ACHN (cell line): ENCODE data around the gene PPP3R1.

Source experiments
- DNase-seq: peaks from one replicate; pipeline ENCODE4 v3.0.0-alpha.2; 2015
- in situ Hi-C: cut with HindIII; loops from 2 replicates; pipeline ENCODE4 v1.10.0; 2017; ENCODE audit warnings: low sequenced_read_pairs, low pct_ligation_motif_present, low pct_unique_long_range_greater_than_20kb

The PPP3R1 gene

DNA sequence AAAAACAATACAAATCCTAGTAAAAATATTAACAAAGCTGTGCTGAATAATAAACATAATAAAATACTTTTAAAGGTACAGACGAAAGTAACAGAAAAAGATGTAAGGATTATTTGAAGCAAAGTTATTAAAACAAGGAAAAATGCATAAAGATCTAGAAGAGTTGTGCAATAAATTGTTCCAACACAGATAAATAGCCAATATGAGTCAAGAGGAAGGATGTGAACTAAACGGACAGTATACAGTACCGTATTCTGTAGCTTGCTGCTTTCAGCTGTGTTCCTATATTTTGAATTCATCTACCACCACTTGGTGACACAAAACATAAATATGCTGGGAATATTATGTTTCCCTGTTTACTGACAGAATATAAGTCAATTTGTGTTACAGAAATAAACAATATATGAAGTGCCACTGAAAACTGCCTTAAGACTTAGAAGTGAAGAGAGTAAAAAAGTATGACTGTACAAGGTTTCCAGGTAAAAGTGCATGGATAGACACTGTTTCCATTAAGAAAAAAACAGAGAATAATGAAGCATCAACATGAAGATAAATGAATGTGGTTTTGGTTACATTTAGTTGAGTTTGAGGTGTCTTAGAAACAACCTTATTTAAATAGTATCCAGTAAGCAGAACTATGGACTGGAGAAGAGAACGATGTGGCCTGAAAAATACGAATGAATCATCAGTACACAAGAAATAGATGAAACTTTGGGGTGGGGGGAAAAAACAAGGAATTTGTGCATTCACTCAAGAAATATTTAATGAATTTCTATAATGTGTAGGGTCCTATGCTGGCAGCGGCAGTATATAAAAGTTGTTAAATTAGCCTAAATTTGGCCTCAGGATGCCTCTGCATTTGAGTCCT lies 13.1 kb downstream of the PPP3R1 start:
- DNase-seq, result no peak

DNA sequence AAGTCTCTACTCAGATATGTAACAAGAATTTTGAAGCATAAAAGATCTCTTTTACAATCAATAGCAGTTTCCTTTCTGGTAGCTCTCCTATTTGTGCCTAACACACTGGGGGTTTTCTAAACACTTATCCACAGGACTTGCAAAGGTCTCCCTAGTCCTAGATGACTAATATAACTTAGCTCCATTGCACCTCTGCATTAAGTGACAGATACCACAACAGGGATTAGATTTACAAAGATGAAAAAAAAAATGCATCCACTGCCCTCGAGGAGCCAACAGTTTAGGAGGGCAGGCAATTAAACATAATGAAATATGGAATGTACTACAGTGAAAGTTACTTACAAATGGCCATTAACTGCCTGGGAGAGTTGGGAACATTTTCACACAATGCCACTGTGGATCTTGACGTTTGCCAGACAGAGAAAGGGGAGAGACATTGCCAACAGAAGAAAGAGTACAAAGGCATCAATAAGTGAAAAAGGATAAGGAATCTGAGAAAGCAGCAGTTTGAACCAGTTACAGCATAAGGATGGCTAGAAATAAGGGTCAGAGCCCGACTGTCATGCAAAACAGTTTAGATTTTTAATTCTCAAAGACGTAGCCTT lies 14.3 kb downstream of the PPP3R1 start:
- no peak for DNase-seq
- in situ Hi-C loops, result no loop called here

More for the DNA sequence above, 13.1 kb downstream of the PPP3R1 start:
- in situ Hi-C loops, result no loop called here

DNA sequence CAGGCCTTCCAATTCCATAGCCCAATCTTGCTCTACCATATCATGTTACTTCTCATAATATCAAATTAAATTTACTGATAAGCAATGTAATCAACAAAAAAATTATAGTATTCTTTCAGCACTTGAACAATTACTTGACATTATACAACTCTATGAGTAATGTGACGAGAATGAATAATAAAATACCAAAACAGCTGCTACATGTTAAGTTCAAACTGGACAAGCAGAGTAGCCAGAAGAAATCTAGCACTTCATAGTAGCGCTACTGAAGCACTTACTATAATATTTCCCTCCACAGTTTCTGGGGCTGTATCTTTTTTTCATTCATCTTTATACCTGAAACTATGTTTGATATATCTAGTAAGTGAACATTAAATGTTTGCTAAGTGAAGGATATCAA lies 14.9 kb downstream of the PPP3R1 start:
- DNase-seq, result no peak
- in situ Hi-C loops, result no loop called here

- in situ Hi-C loops, result no loop called here
- DNase-seq, result no peak
Measured at GRCh38 chr2:68236876-68237275, 15.5 kb downstream of the PPP3R1 start.

GRCh38 chr2:68236103-68236734 lies 16.1 kb downstream of the PPP3R1 start:
- in situ Hi-C loops, result no loop called here
- DNase-seq, result no peak

DNA sequence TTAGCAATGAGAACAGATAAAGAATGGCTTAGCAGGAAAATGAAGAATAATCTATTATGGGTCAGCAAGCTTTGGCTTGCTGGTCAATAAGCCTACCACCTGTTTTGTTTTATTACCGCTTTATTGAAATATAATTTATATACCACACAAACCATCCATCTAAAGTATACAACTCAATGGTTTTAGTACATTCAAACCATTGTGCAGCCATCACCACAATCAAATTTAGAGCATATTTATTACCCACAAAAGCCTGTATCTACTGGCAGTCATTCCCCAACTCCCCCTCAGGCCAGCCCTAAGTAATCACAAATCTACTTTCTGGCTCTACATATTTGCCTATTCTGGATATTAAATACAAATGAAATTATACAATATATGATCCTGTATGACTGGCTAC lies 17.2 kb downstream of the PPP3R1 start:
- DNase-seq, result no peak
- in situ Hi-C loops, result no loop called here

DNA sequence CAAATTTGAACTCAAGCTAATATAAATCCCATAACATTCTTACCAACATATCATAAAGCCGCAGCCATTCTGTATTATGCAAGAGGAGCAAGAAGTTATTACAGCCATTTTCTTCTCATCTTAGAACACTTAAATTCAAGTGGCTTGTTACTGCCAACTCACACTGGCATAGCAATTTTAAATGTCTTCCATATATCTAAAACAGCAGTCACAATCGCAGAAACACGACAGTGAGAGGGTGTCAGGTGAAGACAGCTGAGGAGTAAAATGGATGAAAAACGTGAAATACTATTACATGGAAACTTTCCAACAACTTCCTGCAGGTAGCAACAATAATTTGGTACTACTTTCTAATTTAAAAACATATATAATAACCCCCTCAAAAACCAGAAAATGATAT lies 17.9 kb downstream of the PPP3R1 start:
- no peak for DNase-seq

DNA sequence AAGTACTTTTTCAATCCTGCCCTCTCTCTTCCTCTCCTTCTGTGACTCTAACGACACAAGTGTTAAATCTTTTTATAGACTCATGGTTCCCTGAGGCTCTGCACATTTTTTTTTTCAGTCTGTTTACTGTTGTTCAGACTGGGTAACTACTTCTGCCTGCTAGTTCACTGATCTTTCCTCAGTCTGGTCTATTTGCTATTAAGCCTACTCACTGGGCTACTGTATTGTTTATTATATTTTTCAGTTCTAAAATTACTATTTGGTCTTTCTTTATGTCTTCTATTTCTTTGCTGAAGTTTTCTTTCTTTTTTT lies 21.3 kb downstream of the PPP3R1 start:
- in situ Hi-C loops, result no loop called here
- DNase-seq, result no peak

More for the DNA sequence above, 17.9 kb downstream of the PPP3R1 start:
- in situ Hi-C loops, result no loop called here

- in situ Hi-C loops, result no loop called here
- no peak for DNase-seq
Measured at GRCh38 chr2:68230241-68231060, 21.9 kb downstream of the PPP3R1 start.

DNA sequence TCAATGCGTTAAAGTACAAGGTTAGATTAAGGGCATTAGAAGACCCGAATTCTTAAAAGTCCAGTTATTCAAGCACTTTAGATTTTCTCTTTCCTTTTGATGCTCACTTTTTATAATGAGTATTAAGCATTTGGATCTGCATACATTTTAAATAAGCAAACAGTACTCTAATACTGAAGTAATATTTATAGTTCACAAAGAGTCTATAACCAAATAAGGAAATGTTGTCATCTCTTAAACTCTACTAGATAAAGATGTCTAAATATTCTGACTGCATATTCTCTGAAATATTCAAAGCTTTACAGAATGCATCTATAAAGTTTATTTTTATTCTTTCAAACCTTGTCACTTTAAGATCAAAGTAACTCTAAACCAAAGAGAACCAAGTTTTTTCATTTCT lies 25.5 kb downstream of the PPP3R1 start:
- in situ Hi-C loops, result no loop called here

DNA sequence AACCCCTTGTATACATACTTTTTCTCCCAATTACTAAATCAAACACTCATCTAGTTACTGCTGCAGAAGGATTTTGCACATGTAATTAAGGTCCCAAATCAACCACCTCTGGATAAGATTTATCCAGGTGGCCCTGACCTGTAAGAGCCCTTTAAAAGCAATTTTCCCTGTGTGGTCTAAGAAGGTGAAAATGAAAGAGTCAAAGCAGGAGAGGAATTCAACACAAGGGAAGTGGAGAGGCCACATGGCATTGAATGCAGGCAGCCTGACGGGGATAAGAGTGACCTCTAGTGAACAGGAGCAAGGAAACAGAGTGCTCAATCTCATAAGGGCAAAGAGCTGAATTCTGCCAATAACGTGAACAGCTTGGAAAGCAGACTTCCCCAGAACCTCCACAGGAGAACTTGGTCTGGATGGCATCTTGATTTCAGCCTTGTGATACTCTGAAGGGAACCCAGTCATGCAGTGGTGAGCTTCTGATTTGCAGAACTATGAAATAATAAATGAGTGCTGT lies 27.2 kb downstream of the PPP3R1 start:
- peak; percentile 69 for DNase-seq
- in situ Hi-C loops, result no loop called here

More for the DNA sequence above, 25.5 kb downstream of the PPP3R1 start:
- DNase-seq, result no peak

- DNase-seq, result no peak
- in situ Hi-C loops, result no loop called here
Measured at GRCh38 chr2:68223419-68223818, 28.9 kb downstream of the PPP3R1 start.

- no peak for DNase-seq
Measured at GRCh38 chr2:68222287-68222686, 30.0 kb downstream of the PPP3R1 start.

DNA sequence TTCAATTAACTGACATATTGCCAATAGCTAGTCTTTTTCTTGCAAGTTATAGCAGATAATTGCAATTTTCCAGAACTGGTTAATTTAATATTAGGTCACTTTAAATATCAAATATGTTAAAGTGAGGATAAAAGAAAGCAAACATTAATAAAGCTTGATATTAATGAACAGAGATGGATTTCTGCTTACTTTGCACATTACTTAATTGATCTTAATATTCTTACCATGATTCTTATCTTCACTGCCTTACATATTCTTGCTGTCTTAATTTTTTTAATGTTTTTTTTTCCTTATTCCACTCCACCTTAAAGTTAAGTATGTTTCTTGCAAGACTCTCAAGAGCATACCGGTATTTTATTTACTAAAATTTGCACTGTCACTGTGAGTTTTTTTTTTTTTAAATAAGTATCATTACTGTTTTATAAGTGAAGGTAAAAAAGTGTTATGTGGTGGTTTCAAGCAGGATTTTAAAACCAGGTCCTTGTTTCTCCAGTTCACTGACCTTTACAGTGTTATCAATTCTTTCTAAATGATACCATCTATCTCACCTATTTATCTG lies 33.9 kb downstream of the PPP3R1 start:
- in situ Hi-C loops, result no loop called here
- no peak for DNase-seq

More at GRCh38 chr2:68222287-68222686, 30.0 kb downstream of the PPP3R1 start:
- in situ Hi-C loops, result no loop called here

GRCh38 chr2:68217729-68218128 lies 34.6 kb downstream of the PPP3R1 start:
- DNase-seq, result no peak
- in situ Hi-C loops, result no loop called here

DNA sequence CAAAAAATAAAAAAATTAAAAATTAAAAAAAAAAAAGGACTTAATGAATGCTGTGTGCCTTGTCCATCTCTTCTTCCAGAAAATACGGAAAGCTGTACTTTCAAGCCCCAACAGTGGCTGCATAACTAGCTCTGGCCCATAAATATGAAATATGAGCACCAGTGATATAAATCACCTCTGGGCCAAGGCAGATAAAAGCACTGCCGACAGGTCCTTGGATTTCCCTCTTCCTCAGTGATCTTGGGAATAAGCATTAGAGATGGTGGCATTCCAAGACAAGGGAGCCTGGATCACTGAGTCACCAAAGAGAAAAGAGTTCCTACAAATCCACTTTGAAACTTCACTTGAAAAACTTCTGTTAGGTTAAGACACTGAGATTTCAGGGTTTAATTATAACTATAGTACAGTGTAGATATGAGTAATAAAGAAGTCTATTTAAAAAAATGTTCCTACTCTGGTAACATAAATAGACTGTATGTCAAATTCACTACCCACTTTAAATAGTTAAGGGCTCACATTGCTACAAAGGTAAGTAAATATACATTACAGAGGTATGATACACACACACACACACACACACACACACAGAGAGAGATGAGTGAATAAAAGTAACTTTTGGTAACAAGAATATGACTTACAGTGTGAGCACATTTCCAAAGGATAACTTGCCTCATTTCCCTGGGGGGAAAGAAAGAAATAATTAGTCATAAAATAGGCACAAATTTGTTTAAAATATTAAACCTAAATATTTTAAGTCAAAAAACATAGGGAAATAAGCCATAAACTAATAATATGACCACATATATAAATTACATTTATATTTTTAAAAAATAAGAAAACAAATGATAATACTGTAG lies 35.6 kb downstream of the PPP3R1 start:
- DNase-seq, result no peak

DNA sequence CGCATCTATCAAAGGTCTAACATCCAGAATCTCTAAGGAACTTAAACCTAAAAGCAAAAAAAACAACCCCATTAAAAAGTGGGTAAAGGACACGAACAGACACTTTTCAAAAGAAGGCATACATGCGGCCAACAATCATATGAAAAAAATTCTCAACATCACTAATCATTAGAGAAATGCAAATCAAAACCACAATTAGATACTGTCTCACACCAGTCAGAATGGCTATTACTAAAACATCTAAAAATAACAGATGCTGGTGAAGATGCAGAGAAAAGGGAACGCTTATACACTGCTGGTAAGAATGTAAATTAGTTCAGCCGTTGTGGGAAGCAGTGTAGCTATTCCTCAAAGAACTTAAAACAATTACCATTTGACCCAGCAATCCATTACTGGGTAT lies 38.0 kb downstream of the PPP3R1 start:
- in situ Hi-C loops, result no loop called here
- no peak for DNase-seq

More for the DNA sequence above, 35.6 kb downstream of the PPP3R1 start:
- in situ Hi-C loops, result no loop called here

- in situ Hi-C loops, result no loop called here
- DNase-seq, result no peak
Measured at GRCh38 chr2:68206793-68207192, 45.5 kb downstream of the PPP3R1 start.
